NCI-H2029 (cell line): Measurements from ENCODE around the gene AKR7A2.

ENCODE experiments used
- DNase-seq: peaks from one replicate; lab custom pipeline; 2025; lab: John Stamatoyannopoulos, UW

Gene AKR7A2

GRCh38 chr1:19325958-19326747 is 14.2 kb upstream of the AKR7A2 start:
- no peak for DNase-seq

DNA sequence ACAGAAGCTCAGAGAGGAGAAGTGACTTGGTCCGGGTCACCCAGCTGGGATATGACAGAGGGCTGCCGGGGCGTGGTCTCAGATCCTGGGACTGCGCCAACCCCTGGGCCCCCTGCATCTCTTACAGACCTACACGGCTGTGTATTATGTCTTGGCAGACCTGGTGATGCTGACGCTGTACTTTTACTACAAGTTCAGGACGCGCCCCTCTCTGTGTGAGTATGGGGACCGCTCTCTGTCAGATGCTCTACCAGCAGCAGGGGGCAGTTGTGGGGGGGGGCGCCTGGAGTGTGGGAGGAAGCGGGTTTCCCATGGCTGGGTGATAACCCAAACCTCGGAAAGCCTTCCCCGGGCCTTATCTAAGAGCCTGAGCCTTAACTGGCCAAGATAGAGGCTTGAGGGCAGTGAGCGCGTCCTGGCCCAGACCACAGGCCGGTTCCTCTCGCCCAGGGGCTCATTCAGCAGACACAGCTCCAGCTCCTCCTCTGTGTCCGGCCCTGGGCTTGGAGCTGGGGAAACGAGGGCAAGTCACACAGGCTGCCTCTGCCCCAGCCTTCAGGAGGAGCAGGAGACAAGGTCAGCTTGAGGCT is 13.5 kb upstream of the AKR7A2 start:
- no peak for DNase-seq

- no peak for DNase-seq
These were observed 12.7 kb upstream of the AKR7A2 start for GRCh38 chr1:19324665-19324990.

- no peak for DNase-seq
These were observed 12.2 kb upstream of the AKR7A2 start for GRCh38 chr1:19323987-19324664.

- DNase-seq: no peak
These were observed 10.5 kb upstream of the AKR7A2 start for GRCh38 chr1:19322481-19322880.

GRCh38 chr1:19321071-19321470 is 9.1 kb upstream of the AKR7A2 start:
- DNase-seq: no peak

DNA sequence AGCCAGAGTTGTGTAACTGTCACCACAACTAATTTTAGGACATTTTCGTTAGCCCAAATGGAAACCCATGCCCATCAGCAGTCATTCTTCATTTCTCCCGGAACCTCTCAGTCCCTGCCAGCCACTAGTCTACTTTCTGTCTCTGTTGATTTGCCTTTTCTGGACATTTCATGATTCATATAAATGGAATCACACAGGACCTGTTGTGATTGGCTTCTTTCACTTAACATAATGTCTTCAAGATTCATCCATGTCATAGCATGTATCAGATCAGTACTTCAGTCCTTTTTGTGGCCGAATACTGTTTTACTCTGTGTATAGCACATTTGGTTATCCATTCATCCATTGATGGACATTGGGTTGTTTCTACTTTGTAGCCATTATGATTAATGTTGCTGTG is 7.3 kb upstream of the AKR7A2 start:
- DNase-seq: no peak

- no peak for DNase-seq
These were observed 5.4 kb upstream of the AKR7A2 start for GRCh38 chr1:19317126-19317910.

- DNase-seq: no peak
These were observed 3.6 kb upstream of the AKR7A2 start for GRCh38 chr1:19315378-19316198.

GRCh38 chr1:19313961-19314882 is 2.3 kb upstream of the AKR7A2 start:
- no peak for DNase-seq

DNA sequence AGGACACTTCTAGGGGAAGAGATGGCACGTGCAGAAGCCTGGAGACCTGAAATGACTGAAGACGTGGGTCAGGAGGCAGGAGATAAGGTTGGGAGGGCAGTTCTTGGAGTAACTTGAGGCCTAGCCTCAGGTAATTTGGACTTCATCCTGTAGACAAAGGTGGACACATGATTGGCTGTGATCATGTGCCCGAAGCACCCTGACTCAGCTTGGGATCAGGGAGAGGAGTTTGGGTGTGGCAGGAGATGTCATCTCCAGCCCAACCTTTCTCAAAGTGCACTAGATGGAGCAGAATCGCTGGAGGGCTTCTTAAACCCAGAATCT is 1.7 kb upstream of the AKR7A2 start:
- DNase-seq: no peak

GRCh38 chr1:19312782-19313635 is 1.1 kb upstream of the AKR7A2 start:
- DNase-seq: no peak

DNA sequence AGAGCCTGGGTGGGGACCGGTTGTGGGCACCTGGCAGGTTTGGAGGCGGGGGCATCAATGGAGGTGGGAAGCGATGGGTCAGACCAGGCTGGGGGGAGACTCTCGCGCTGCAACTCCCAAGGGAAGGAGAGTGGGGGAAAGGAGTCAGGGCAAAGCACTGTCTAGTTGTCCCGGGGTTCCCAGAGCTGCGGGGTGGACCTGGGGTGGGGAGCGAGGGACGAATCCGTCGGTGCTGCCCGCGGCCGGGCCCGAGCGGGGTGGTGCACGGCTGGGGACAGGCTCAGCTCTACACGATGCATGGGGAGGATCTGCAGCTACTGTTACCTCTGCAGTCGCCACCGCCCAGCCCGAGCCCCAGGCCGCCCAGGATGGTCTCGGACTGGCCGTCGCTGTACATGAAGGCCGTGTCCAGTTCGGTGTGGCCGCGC is 427 bp downstream of the AKR7A2 start:
- DNase-seq: no peak

DNA sequence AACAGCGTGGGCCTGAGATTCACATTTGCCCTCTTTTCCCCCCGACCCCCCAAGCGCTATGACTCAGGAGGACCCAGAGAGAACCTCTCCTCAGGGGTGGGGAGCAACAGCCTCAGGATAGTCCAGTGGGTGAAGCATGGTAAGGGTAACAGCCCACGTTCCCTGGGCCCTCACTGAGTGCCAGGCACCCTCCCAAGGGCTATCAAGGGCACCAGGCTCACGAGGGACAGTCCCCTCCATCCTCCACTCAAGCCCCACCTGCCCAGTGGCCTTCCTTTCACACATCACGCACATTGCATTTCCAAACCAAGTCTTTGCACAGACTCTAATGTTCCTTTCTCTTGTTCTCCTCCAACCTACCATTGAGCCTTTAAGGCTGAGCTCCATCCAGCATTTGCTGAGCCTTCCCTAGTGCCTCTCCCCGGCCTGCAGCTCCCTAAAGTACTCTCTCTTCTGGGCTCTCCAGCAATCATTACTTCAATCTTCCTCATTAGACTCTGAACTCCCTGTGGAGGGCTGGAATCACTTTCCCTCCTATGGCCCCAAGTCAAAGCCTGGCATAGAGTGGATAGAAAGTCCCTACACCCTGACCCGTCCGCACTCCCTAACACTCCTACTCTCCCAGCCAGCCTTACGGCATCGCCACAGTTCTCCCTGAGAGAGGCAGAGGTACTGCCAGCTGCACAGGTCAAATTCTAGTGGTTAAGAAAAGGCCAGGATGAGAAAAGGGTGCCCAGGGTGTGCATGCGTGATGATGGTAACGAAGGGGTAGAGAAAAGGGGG is 1.0 kb downstream of the AKR7A2 start:
- DNase-seq: no peak

GRCh38 chr1:19310061-19310460 is 1.9 kb downstream of the AKR7A2 start:
- no peak for DNase-seq

GRCh38 chr1:19309123-19309813 is 2.7 kb downstream of the AKR7A2 start:
- no peak for DNase-seq

DNA sequence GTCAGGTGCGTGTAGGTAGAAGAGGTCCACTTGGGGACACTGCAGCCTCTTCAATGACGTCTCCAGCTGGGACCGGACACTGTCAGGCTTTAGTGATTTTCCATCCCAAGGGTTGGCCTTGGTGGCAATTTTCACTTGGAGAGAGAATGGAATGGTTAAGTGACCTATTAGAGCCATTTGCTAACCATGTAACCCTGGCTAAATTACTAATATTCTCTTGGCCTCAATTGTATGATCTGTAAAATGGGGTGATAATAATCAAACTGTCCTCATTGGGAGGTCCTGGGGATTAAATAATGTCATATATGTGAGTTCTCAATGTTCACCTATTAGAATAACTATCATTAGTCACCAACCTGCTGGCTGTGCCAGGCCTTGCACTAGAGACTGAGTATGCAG is 3.4 kb downstream of the AKR7A2 start:
- DNase-seq: no peak

- no peak for DNase-seq
These were observed 4.0 kb downstream of the AKR7A2 start for GRCh38 chr1:19307794-19308508.
